Karpas-422 (cell line): ENCODE results near the gene PHLDA2. TPM values are rescaled to one million over a fixed set of nuclear protein-coding genes. Genes with fewer than 3 reads are reported as not detected.

Experiments used
- DNase-seq: peaks from one replicate; pipeline ENCODE4 v3.0.0-alpha.2; 2015
- H2AFZ ChIP-seq: fragments of 200-600 bp; sonication (generic); 2 replicates; pipeline ENCODE4 v1.6.1; 2014; ENCODE audit warnings: antibody characterized with exemption, low read length, mixed read lengths
- H3K27ac ChIP-seq: fragments of 200-600 bp; sonication (generic); 2 replicates; pipeline ENCODE4 v1.5.1; 2014; ENCODE audit warnings: mild to moderate bottlenecking, low read length, moderate library complexity
- H3K27me3 ChIP-seq: fragments of 200-600 bp; sonication (generic); 2 replicates; pipeline ENCODE4 v1.6.1; 2014; ENCODE audit warnings: low read length, mixed read lengths
- H3K36me3 ChIP-seq: fragments of 200-600 bp; sonication (generic); 2 replicates; pipeline ENCODE4 v1.6.1; 2014; ENCODE audit warnings: low read length, mixed read lengths; ENCODE audit not compliant: insufficient read depth
- H3K4me1 ChIP-seq: fragments of 200-600 bp; sonication (generic); 2 replicates; pipeline ENCODE4 v1.6.1; 2014; ENCODE audit warnings: mild to moderate bottlenecking, low read length, mixed read lengths
- H3K4me2 ChIP-seq: fragments of 200-600 bp; sonication (generic); 2 replicates; pipeline ENCODE4 v1.6.1; 2014; ENCODE audit warnings: low read length, low read depth, mild to moderate bottlenecking; ENCODE audit not compliant: poor library complexity, severe bottlenecking
- H3K4me3 ChIP-seq: fragments of 200-600 bp; sonication (generic); 2 replicates; pipeline ENCODE4 v1.5.1; 2014; ENCODE audit warnings: mild to moderate bottlenecking, antibody characterized with exemption, low read length, mixed read lengths
- H3K79me2 ChIP-seq: fragments of 200-600 bp; sonication (generic); 2 replicates; pipeline ENCODE4 v1.6.1; 2014; ENCODE audit warnings: mild to moderate bottlenecking, low read length, mixed read lengths
- H3K9ac ChIP-seq: fragments of 200-600 bp; sonication (generic); 2 replicates; pipeline ENCODE4 v1.6.0; 2014; ENCODE audit warnings: low read length
- H3K9me2 ChIP-seq: fragments of 200-600 bp; sonication (generic), shearing (Covaris generic); replicated peaks from 2 replicates; pipeline ENCODE4 v1.6.0; 2014; ENCODE audit warnings: mild to moderate bottlenecking, low read length, moderate library complexity; ENCODE audit not compliant: insufficient read depth
- H3K9me3 ChIP-seq: fragments of 300-700, 200-600 bp; sonication (generic); 2 replicates; pipeline ENCODE4 v1.6.1; 2014; ENCODE audit warnings: low read length, mixed read lengths
- H4K20me1 ChIP-seq: fragments of 200-600 bp; sonication (generic); 2 replicates; pipeline ENCODE4 v1.6.1; 2014; ENCODE audit warnings: mild to moderate bottlenecking, antibody characterized with exemption, low read length, low read depth; ENCODE audit not compliant: insufficient read depth
- total RNA-seq: library from RNA; depleted of rRNA; stranded (reverse); fragments of >200 nt; shearing (Covaris generic); gene quantifications from 2 replicates; pipeline ENCODE4 v1.2.3, GENCODE V29; 2014; ENCODE audit warnings: low replicate concordance; rRNA removed

PHLDA2 gene, protein sequence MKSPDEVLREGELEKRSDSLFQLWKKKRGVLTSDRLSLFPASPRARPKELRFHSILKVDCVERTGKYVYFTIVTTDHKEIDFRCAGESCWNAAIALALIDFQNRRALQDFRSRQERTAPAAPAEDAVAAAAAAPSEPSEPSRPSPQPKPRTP
- total RNA-seq: 0.25 TPM in 1 of 2 replicates, not detected in the other

DNA sequence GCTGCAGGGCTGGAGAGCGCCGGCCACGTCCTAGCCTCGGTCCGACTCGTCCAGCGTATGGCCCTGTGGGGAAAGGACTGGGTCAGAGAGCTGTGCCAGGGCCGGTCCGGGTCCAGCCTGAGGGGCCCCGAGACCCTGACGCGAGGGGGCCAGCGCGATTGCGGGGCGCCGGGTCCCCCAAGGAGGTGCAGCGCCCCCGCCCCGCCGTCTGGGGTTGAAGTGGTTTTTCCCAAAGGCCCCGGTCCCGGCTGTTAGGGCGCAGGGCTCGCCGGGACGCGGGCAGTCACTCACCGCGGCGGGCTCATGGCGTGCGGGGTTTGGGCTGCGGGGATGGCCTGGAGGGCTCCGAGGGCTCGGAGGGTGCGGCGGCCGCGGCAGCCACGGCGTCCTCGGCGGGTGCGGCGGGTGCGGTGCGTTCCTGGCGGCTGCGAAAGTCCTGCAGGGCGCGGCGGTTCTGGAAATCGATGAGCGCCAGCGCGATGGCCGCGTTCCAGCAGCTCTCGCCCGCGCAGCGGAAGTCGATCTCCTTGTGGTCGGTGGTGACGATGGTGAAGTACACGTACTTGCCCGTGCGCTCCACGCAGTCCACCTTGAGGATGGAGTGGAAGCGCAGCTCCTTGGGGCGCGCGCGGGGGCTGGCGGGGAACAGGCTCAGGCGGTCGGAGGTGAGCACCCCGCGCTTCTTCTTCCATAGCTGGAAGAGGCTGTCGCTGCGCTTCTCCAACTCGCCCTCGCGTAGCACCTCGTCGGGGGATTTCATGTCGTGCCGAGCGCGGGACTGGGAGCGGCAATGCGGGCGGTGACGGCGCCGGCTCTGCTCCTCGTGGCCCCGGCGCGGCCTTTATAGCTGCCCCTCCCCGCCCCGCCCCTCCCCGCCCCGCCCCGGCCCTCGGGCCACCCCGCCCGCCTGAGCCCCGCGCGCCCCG, at the start of gene PHLDA2:
Gene PHLDA2, minus strand, starts transcription at position 816 of the 926 bp plus-strand sequence. Its CDS starts 56 bp downstream, at position 760.
- H3K9me2 ChIP-seq: no peaks in the 10 kb centered on the region
- H2AFZ ChIP-seq: no peak within 1 kb of the TSS
- DNase-seq: no peak
- H3K4me2 ChIP-seq: no peak within 1 kb of the TSS
- H3K27ac ChIP-seq: no peak within 1 kb of the TSS
- H4K20me1 ChIP-seq: 0 out of 2 replicates have a peak, but pooled peaks cover 6% of the 10 kb centered on the region
- H3K9me3 ChIP-seq: no peaks in the 10 kb centered on the region
- H3K9ac ChIP-seq: no peak within 1 kb of the TSS
- H3K79me2 ChIP-seq: no peaks in the 10 kb centered on the region
- H3K4me1 ChIP-seq: no peaks in the 10 kb centered on the region
- H3K4me3 ChIP-seq: no peak within 1 kb of the TSS
- no peaks in the 10 kb centered on the region for H3K27me3 ChIP-seq
- H3K36me3 ChIP-seq: no peaks in the 10 kb centered on the region

DNA sequence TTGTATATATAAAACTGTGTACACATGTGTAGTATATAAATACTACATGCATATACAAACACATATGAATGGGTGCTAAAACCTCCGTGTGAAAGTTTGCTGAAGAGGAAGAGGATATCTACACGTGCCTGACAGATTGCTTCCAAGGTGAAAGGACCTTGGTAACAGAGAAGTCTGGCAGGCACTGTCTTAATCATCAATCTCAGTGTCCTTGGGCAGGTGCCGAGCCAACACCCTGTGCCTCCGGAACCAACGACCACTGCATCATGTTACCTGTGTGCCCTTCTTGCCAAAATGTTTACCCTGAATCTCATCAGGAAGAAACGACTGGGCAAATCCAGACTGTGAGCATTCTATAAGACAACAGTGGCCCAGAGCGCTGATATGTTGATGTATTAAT, 47.9 kb upstream of the PHLDA2 start:
- H4K20me1 ChIP-seq: peaks cover 47% of the 10 kb centered on the region

DNA sequence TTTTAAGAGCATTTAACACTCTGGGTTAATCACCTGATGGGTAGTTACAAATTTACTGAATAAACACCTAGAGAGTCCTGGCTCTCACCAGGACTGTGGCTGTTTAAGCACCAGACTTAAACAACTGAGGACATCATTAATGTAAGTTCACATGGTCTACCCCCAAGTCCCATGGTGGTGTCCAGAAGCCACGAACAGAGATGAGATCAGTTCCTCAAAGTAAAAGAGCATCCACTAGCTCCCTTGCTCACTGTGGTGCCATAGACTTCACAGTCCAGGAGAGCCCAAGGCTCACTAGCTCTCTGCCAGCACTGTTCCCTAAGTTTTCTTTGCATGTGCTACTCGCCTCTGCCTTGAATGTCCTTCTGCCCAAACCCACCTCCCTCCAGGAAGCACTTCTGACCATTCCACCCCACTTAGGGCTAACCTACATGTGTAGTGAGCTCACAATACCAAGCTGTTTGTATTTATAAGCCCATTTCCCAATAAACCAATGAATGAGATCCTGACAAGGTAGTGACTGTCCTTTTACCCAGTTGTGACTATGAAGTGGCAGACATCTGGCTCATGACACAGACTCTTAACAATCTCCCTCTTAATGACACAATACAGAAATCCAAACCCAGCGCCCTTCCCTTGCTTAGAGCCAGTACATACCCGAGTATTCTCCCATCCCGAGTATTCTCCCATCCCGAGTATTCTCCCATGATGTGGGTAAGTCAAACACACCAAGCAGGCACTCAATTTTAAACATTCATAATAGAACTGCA, 47.3 kb upstream of the PHLDA2 start:
- H3K27ac ChIP-seq: no peak overlapping the region
- H3K4me3 ChIP-seq: no peak overlapping the region
- H3K4me2 ChIP-seq: no peak overlapping the region
- no peaks in the 10 kb centered on the region for H3K9me2 ChIP-seq
- H3K27me3 ChIP-seq: no peaks in the 10 kb centered on the region
- no peak overlapping the region for H3K9ac ChIP-seq
- H3K4me1 ChIP-seq: no peaks in the 10 kb centered on the region
- DNase-seq: no peak
- peaks cover 74% of the 10 kb centered on the region for H3K36me3 ChIP-seq
- H3K9me3 ChIP-seq: no peaks in the 10 kb centered on the region
- H2AFZ ChIP-seq: no peak overlapping the region
- peaks cover 95% of the 10 kb centered on the region for H3K79me2 ChIP-seq
- H4K20me1 ChIP-seq: peaks cover 43% of the 10 kb centered on the region

More for the DNA sequence above, 47.9 kb upstream of the PHLDA2 start:
- no peak overlapping the region for H3K4me3 ChIP-seq
- H3K9ac ChIP-seq: no peak overlapping the region
- H3K27me3 ChIP-seq: no peaks in the 10 kb centered on the region
- peaks cover 68% of the 10 kb centered on the region for H3K36me3 ChIP-seq
- H3K9me3 ChIP-seq: no peaks in the 10 kb centered on the region
- no peak overlapping the region for H3K4me2 ChIP-seq
- H3K9me2 ChIP-seq: no peaks in the 10 kb centered on the region
- no peaks in the 10 kb centered on the region for H3K4me1 ChIP-seq
- H2AFZ ChIP-seq: no peak overlapping the region
- H3K79me2 ChIP-seq: peaks cover 96% of the 10 kb centered on the region
- no peak overlapping the region for H3K27ac ChIP-seq
- DNase-seq: no peak

DNA sequence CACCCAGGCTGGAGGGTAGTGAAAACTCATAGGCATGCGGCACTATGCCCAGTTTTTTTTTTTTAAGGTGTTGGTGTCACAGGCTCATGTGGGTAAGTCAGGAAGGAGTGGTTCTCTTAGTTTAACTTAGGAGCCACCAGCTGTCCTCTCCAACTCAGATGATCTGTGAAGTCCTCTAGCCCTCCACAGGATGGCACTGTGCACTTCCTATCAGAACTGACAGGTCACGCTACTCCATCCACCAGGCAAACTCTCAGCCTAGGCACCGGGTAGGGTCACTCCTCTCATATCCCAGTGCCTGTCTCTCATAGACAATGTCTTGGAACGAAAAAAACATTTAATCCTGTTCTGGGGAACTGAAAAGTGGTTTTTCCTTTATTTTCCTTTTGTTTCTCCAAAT, 46.4 kb upstream of the PHLDA2 start:
- DNase-seq: peak; percentile 72
- H2AFZ ChIP-seq: no peak overlapping the region
- peaks cover 94% of the 10 kb centered on the region for H3K79me2 ChIP-seq
- no peak overlapping the region for H3K4me3 ChIP-seq
- no peak overlapping the region for H3K27ac ChIP-seq
- no peaks in the 10 kb centered on the region for H3K9me2 ChIP-seq
- no peaks in the 10 kb centered on the region for H3K9me3 ChIP-seq
- H3K36me3 ChIP-seq: peaks cover 82% of the 10 kb centered on the region
- no peak overlapping the region for H3K4me2 ChIP-seq
- no peak overlapping the region for H3K9ac ChIP-seq
- no peaks in the 10 kb centered on the region for H3K4me1 ChIP-seq
- no peaks in the 10 kb centered on the region for H3K27me3 ChIP-seq
- H4K20me1 ChIP-seq: peaks cover 43% of the 10 kb centered on the region

DNA sequence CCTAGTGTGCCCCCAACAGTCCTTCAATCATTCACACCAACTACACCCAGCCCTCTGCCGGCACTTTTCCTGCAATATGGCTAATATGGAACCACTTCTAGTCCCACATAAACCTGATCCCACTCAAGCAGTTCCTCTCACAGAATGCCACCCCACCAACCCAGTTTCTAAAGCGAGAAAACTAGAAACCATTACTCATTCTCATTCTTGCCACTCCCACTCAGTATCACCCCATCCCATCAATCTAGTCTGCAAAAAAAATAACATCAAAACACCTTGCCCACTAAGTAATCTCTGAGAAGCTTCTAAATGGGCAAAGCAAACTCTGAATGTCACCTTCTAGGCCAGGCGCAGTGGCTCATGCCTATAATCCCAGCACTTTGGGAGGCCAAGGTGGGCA, 45.1 kb upstream of the PHLDA2 start:
- no peak overlapping the region for H3K27ac ChIP-seq
- no peaks in the 10 kb centered on the region for H3K9me3 ChIP-seq
- no peak overlapping the region for H3K9ac ChIP-seq
- H3K9me2 ChIP-seq: no peaks in the 10 kb centered on the region
- peaks cover 87% of the 10 kb centered on the region for H3K36me3 ChIP-seq
- H3K4me3 ChIP-seq: no peak overlapping the region
- no peak overlapping the region for H2AFZ ChIP-seq
- H4K20me1 ChIP-seq: peaks cover 36% of the 10 kb centered on the region
- no peak for DNase-seq
- no peaks in the 10 kb centered on the region for H3K27me3 ChIP-seq
- peaks cover 95% of the 10 kb centered on the region for H3K79me2 ChIP-seq
- no peak overlapping the region for H3K4me2 ChIP-seq
- no peaks in the 10 kb centered on the region for H3K4me1 ChIP-seq

DNA sequence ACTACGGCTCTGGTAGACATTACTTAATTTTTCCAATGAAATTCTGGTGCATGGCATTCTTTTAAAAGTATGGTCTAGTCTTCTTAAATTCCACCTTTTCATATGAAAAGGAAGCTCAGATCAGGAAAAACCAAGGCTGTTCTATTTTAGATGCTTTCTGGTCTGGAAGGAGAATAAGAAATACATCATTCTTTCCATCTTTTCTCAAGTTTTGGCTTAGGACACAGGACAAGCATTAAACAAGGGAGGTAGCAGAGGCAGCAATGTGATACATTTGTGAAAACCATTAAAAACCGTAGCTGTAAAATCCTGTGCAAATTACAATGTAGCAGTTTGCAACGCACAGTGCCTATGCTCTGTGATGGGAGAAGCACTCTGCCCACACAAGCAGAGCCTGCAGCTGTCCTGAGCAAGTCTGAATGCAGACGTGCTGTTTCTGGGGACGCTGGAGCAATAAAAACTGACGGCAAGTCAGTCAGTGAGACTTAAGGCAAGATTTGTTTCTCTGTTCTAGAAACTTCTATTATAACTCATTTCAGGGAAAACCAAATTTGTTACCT, 39.2 kb upstream of the PHLDA2 start:
- no peak overlapping the region for H3K9ac ChIP-seq
- H4K20me1 ChIP-seq: peaks cover 28% of the 10 kb centered on the region
- peaks cover 91% of the 10 kb centered on the region for H3K79me2 ChIP-seq
- no peaks in the 10 kb centered on the region for H3K4me1 ChIP-seq
- no peak overlapping the region for H3K4me3 ChIP-seq
- no peak overlapping the region for H3K4me2 ChIP-seq
- no peak overlapping the region for H2AFZ ChIP-seq
- H3K9me3 ChIP-seq: no peaks in the 10 kb centered on the region
- no peaks in the 10 kb centered on the region for H3K27me3 ChIP-seq
- H3K36me3 ChIP-seq: peaks cover 88% of the 10 kb centered on the region
- H3K9me2 ChIP-seq: no peaks in the 10 kb centered on the region
- H3K27ac ChIP-seq: no peak overlapping the region
- DNase-seq: no peak

DNA sequence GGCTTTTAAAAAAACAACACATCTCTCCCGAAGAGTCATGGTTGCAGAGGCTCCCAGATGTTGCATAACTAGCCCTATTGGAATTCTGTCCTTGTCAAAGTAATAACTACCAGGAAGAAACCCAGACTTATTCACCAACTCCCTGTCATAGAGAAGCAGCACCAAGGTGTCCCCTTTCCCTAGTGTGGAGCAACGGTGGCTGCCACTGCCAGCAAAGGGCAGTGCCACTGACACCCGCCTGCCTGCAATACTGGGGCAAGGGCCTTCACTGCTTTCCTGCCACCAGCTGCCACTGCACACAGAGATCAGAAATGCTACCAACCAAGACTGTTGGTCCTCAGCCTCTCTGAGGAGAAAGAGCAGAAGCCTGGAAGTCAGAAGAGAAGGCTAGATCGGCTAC, 35.6 kb upstream of the PHLDA2 start:
- H3K9me2 ChIP-seq: no peaks in the 10 kb centered on the region
- DNase-seq: no peak
- peaks cover 88% of the 10 kb centered on the region for H3K79me2 ChIP-seq
- H3K9me3 ChIP-seq: no peaks in the 10 kb centered on the region
- H3K4me1 ChIP-seq: no peaks in the 10 kb centered on the region
- H3K27ac ChIP-seq: no peak overlapping the region
- H2AFZ ChIP-seq: no peak overlapping the region
- H3K9ac ChIP-seq: no peak overlapping the region
- no peak overlapping the region for H3K4me3 ChIP-seq
- H3K4me2 ChIP-seq: no peak overlapping the region
- peaks cover 38% of the 10 kb centered on the region for H4K20me1 ChIP-seq
- H3K27me3 ChIP-seq: no peaks in the 10 kb centered on the region
- H3K36me3 ChIP-seq: peaks cover 82% of the 10 kb centered on the region
